Mucosa of stomach (tissue), 1 donor: ENCODE measurements around the gene PTGFR.

Experiments used
- H3K27me3 ChIP-seq: one replicate; pipeline ENCODE4 v1.7.0; 2013; ENCODE audit warnings: mild to moderate bottlenecking, low read length; ENCODE audit not compliant: control insufficient read depth, insufficient read depth
- H3K36me3 ChIP-seq: one replicate; pipeline ENCODE4 v1.7.0; 2013; ENCODE audit warnings: low read length; ENCODE audit not compliant: control insufficient read depth, insufficient read depth
- H3K4me1 ChIP-seq: one replicate; pipeline ENCODE4 v1.7.0; 2013; ENCODE audit warnings: mild to moderate bottlenecking, low read length; ENCODE audit not compliant: control insufficient read depth, insufficient read depth
- H3K4me3 ChIP-seq: one replicate; pipeline ENCODE4 v1.7.0; 2013; ENCODE audit warnings: low read length
- H3K9ac ChIP-seq: one replicate; pipeline ENCODE4 v1.7.0; 2013; ENCODE audit warnings: mild to moderate bottlenecking, low read length, moderate library complexity
- H3K9me3 ChIP-seq: one replicate; pipeline ENCODE4 v1.7.0; 2013; ENCODE audit warnings: mild to moderate bottlenecking, low read length, moderate library complexity; ENCODE audit not compliant: control insufficient read depth
- donor health status: Pancreatic carcinoma.

The PTGFR gene

GRCh38 chr1:78491451-78492071 lies 787 bp downstream of the PTGFR start:
- H3K36me3 ChIP-seq, result no peaks in the 10 kb centered on the region
- H3K27me3 ChIP-seq, result peaks cover 11% of the 10 kb centered on the region
- H3K4me3 ChIP-seq, result no peak overlapping the region
- H3K4me1 ChIP-seq, result no peaks in the 10 kb centered on the region
- H3K9ac ChIP-seq, result no peak overlapping the region
- no peaks in the 10 kb centered on the region for H3K9me3 ChIP-seq

GRCh38 chr1:78492386-78492950 lies 1.7 kb downstream of the PTGFR start:
- no peaks in the 10 kb centered on the region for H3K4me1 ChIP-seq
- no peaks in the 10 kb centered on the region for H3K9me3 ChIP-seq
- H3K36me3 ChIP-seq, result no peaks in the 10 kb centered on the region
- no peak overlapping the region for H3K4me3 ChIP-seq
- H3K27me3 ChIP-seq, result peaks cover 11% of the 10 kb centered on the region
- H3K9ac ChIP-seq, result no peak overlapping the region

GRCh38 chr1:78493451-78493850 lies 2.7 kb downstream of the PTGFR start:
- no peak overlapping the region for H3K9ac ChIP-seq
- no peaks in the 10 kb centered on the region for H3K36me3 ChIP-seq
- no peak overlapping the region for H3K4me3 ChIP-seq
- no peaks in the 10 kb centered on the region for H3K9me3 ChIP-seq
- peaks cover 11% of the 10 kb centered on the region for H3K27me3 ChIP-seq
- H3K4me1 ChIP-seq, result no peaks in the 10 kb centered on the region

GRCh38 chr1:78497201-78497600 lies 6.4 kb downstream of the PTGFR start:
- Histone ChIP-seq H3K36me3 (no peaks in the 10 kb centered on the region), H3K9me3 (no peaks in the 10 kb centered on the region), H3K9ac (no peak overlapping the region), H3K27me3 (no peaks in the 10 kb centered on the region), H3K4me1 (no peaks in the 10 kb centered on the region), H3K4me3 (no peak overlapping the region)

- Histone ChIP-seq H3K4me3 (no peak overlapping the region), H3K36me3 (no peaks in the 10 kb centered on the region), H3K9me3 (no peaks in the 10 kb centered on the region), H3K27me3 (no peaks in the 10 kb centered on the region), H3K4me1 (no peaks in the 10 kb centered on the region), H3K9ac (no peak overlapping the region)
Observed at GRCh38 chr1:78500529-78500928, 9.8 kb downstream of the PTGFR start.

GRCh38 chr1:78501203-78501602 lies 10.4 kb downstream of the PTGFR start:
- no peaks in the 10 kb centered on the region for H3K4me1 ChIP-seq
- H3K9me3 ChIP-seq, result no peaks in the 10 kb centered on the region
- no peak overlapping the region for H3K9ac ChIP-seq
- no peaks in the 10 kb centered on the region for H3K27me3 ChIP-seq
- no peak overlapping the region for H3K4me3 ChIP-seq
- H3K36me3 ChIP-seq, result no peaks in the 10 kb centered on the region

- H3K4me1 ChIP-seq, result no peaks in the 10 kb centered on the region
- H3K9me3 ChIP-seq, result no peaks in the 10 kb centered on the region
- no peak overlapping the region for H3K9ac ChIP-seq
- H3K4me3 ChIP-seq, result no peak overlapping the region
- H3K27me3 ChIP-seq, result no peaks in the 10 kb centered on the region
- H3K36me3 ChIP-seq, result no peaks in the 10 kb centered on the region
Observed at GRCh38 chr1:78511334-78511733, 20.6 kb downstream of the PTGFR start.

- no peaks in the 10 kb centered on the region for H3K4me1 ChIP-seq
- no peak overlapping the region for H3K4me3 ChIP-seq
- H3K27me3 ChIP-seq, result no peaks in the 10 kb centered on the region
- H3K36me3 ChIP-seq, result no peaks in the 10 kb centered on the region
- no peak overlapping the region for H3K9ac ChIP-seq
- H3K9me3 ChIP-seq, result no peaks in the 10 kb centered on the region
Observed at GRCh38 chr1:78516716-78517115, 25.9 kb downstream of the PTGFR start.

- Histone ChIP-seq H3K9ac (no peak overlapping the region), H3K4me1 (no peaks in the 10 kb centered on the region), H3K36me3 (no peaks in the 10 kb centered on the region), H3K4me3 (no peak overlapping the region), H3K9me3 (no peaks in the 10 kb centered on the region), H3K27me3 (no peaks in the 10 kb centered on the region)
Observed at GRCh38 chr1:78519446-78519845, 28.7 kb downstream of the PTGFR start.

- H3K9ac ChIP-seq, result no peak overlapping the region
- no peaks in the 10 kb centered on the region for H3K9me3 ChIP-seq
- H3K27me3 ChIP-seq, result no peaks in the 10 kb centered on the region
- H3K4me3 ChIP-seq, result no peak overlapping the region
- H3K36me3 ChIP-seq, result no peaks in the 10 kb centered on the region
- H3K4me1 ChIP-seq, result no peaks in the 10 kb centered on the region
Observed at GRCh38 chr1:78520216-78520615, 29.4 kb downstream of the PTGFR start.

GRCh38 chr1:78520843-78521242 lies 30.1 kb downstream of the PTGFR start:
- no peaks in the 10 kb centered on the region for H3K27me3 ChIP-seq
- H3K9me3 ChIP-seq, result no peaks in the 10 kb centered on the region
- no peaks in the 10 kb centered on the region for H3K36me3 ChIP-seq
- no peak overlapping the region for H3K9ac ChIP-seq
- no peak overlapping the region for H3K4me3 ChIP-seq
- no peaks in the 10 kb centered on the region for H3K4me1 ChIP-seq

GRCh38 chr1:78522136-78522535 lies 31.4 kb downstream of the PTGFR start:
- H3K27me3 ChIP-seq, result no peaks in the 10 kb centered on the region
- H3K9ac ChIP-seq, result no peak overlapping the region
- no peaks in the 10 kb centered on the region for H3K4me1 ChIP-seq
- no peaks in the 10 kb centered on the region for H3K36me3 ChIP-seq
- no peaks in the 10 kb centered on the region for H3K9me3 ChIP-seq
- H3K4me3 ChIP-seq, result no peak overlapping the region

- H3K36me3 ChIP-seq, result no peaks in the 10 kb centered on the region
- H3K27me3 ChIP-seq, result no peaks in the 10 kb centered on the region
- no peak overlapping the region for H3K4me3 ChIP-seq
- H3K9me3 ChIP-seq, result no peaks in the 10 kb centered on the region
- H3K4me1 ChIP-seq, result no peaks in the 10 kb centered on the region
- no peak overlapping the region for H3K9ac ChIP-seq
Observed at GRCh38 chr1:78526496-78526895, 35.7 kb downstream of the PTGFR start.
